Upper lobe of right lung (tissue), 1 donor: ENCODE measurements around the gene QRICH1. TPM values are rescaled to one million over a fixed set of nuclear protein-coding genes. Genes with fewer than 3 reads are reported as not detected.

Experiments used
- ATAC-seq: fragments of 200-7000 bp; cut with Tn5 transposase; one replicate; pipeline ENCODE4 v1.9.1; 2020; ENCODE audit warnings: mild to moderate bottlenecking, moderate library complexity
- DNase-seq: peaks from one replicate; pipeline ENCODE4 v3.0.0-alpha.2; 2020
- H3K27ac ChIP-seq: fragments of 200-600 bp; one replicate; pipeline ENCODE4 v1.8.0; 2022
- H3K27me3 ChIP-seq: fragments of 200-600 bp; one replicate; pipeline ENCODE4 v1.8.0; 2022; ENCODE audit warnings: mild to moderate bottlenecking
- H3K36me3 ChIP-seq: fragments of 200-600 bp; one replicate; pipeline ENCODE4 v1.8.0; 2022
- H3K4me1 ChIP-seq: fragments of 200-600 bp; one replicate; pipeline ENCODE4 v1.8.0; 2022
- H3K4me3 ChIP-seq: fragments of 200-600 bp; one replicate; pipeline ENCODE4 v1.8.0; 2022; ENCODE audit warnings: mild to moderate bottlenecking
- H3K9me3 ChIP-seq: fragments of 200-600 bp; one replicate; pipeline ENCODE4 v1.8.0; 2022
- intact Hi-C: fragments of 100-400 bp; cut with DNase I; formaldehyde crosslinking; loops from one replicate; pipeline ENCODE4 v1.11.0; 2022
- total RNA-seq: library from RNA; stranded (reverse); fragmentation: NEBNext Ultra II Directional; extraction: Animal tissue kit (Norgen Biotek cat#: 25700); gene quantifications from one replicate; pipeline ENCODE4 v1.2.1, GENCODE V29; 2021
- TF ChIP-seq, protein P1 (sequence below): fragments of 200-600 bp; IDR thresholded peaks from one replicate; pipeline ENCODE4 v1.8.0; 2022; ENCODE audit warnings: antibody characterized with exemption
- donor health status: DM: no; HTN: yes; CAD: no; lungs with severe emphysema.

The QRICH1 gene
- total RNA-seq, 1 donor from 2014 or later, result 83.9 TPM

DNA sequence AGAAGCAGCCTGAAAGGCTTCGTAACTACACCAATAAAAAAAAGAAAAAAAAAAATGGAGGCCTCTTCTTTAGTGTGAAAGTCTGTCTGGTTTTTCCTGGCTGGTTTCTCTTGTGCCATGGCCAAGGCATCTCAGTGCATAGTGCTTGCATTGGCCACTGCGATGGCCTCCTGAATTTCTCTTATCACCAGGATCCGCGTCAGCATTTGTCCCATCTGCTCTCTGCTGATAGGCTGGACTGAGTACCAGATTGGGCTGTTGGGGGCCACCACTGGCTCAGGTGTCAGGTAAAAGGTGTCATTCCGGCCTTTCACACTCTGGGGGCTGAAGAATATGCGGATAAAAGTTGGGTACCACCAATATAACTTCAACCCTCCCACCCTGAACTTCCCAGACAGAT is 63.5 kb downstream of the QRICH1 start:
- peaks cover 11% of the 10 kb centered on the region for H3K4me1 ChIP-seq
- peaks cover 72% of the 10 kb centered on the region for H3K36me3 ChIP-seq
- no peaks in the 10 kb centered on the region for H3K9me3 ChIP-seq
- intact Hi-C loops, result no loop called here
- DNase-seq (no peak), ATAC-seq (no peak)
- H3K27ac ChIP-seq, result no peak overlapping the region
- no peak overlapping the region for H3K4me3 ChIP-seq
- TF ChIP-seq, protein P1, sequence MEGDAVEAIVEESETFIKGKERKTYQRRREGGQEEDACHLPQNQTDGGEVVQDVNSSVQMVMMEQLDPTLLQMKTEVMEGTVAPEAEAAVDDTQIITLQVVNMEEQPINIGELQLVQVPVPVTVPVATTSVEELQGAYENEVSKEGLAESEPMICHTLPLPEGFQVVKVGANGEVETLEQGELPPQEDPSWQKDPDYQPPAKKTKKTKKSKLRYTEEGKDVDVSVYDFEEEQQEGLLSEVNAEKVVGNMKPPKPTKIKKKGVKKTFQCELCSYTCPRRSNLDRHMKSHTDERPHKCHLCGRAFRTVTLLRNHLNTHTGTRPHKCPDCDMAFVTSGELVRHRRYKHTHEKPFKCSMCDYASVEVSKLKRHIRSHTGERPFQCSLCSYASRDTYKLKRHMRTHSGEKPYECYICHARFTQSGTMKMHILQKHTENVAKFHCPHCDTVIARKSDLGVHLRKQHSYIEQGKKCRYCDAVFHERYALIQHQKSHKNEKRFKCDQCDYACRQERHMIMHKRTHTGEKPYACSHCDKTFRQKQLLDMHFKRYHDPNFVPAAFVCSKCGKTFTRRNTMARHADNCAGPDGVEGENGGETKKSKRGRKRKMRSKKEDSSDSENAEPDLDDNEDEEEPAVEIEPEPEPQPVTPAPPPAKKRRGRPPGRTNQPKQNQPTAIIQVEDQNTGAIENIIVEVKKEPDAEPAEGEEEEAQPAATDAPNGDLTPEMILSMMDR, result no peak
- H3K27me3 ChIP-seq, result no peaks in the 10 kb centered on the region

DNA sequence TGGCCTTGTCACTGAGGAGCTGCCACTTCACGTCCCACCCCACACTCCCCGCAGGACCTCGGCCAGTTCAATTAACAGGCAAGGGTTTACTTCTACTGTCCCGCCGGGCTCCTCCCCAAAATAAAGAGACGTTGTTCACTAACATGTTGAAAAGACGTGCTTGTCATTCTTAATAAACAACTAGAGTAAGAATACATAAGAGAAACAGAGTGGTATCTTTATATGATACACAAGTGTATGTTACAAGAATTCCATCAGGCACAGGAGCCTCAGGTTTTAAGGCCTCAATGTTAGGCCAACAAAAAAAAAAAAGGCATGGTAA is 64.3 kb downstream of the QRICH1 start:
- H3K27ac ChIP-seq, result peak overlapping the region; percentile 93
- H3K4me3 ChIP-seq, result peak overlapping the region; percentile 80
- ATAC-seq, result no peak
- H3K36me3 ChIP-seq, result peaks cover 73% of the 10 kb centered on the region
- no peak for DNase-seq
- no peaks in the 10 kb centered on the region for H3K9me3 ChIP-seq
- peaks cover 11% of the 10 kb centered on the region for H3K4me1 ChIP-seq
- H3K27me3 ChIP-seq, result no peaks in the 10 kb centered on the region
- TF ChIP-seq, protein P1, result no peak
- intact Hi-C loops, result no loop called here

DNA sequence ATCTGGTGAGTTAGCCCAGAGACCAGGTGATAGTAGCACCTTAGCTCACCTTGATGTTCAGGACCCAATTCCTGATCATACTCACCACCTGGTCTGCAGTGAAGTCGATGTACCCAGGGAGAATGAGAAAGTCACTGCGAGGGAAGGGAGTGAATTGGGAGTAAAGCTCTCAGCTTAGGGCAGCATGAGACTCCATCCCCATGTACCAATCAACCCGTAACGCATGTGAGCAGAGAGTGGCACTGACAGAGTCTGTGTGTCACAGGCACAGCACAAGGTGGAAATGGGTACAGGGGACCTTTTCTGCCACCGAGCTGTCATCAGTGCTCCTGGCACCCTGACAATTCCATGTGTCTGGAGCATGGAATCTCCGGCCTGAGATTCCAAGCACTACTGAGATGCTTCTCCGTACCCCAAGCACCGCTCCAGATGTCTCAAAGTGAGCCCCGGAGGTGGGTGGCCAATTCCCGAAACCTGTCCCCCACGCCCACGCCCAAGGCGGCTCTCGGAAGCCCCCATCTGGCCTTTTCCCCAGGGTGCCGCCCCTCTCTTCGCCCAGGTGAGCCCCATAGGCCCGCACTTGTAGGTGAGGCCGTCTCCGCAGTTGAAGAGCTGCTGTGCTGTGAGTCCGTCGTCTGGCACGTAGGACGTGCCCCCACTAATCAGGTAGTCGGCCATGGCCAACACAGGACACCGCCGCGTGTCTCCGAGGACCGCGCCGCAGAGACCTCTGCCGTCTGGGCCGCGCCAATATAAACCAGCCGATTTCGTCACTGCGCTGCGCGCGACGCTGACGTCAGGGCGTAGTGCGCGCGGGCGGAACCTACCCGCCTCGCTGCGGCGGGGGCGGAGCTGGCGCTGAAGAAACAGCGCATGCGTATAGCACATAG is 65.0 kb downstream of the QRICH1 start, which contains the start of gene IMPDH2:
Gene IMPDH2 (minus strand): TSS at position 726 of the 890 bp plus-strand sequence. CDS start 48 bp downstream, at position 678.
- Histone ChIP-seq H3K9me3 (no peaks in the 10 kb centered on the region), H3K36me3 (peaks cover 73% of the 10 kb centered on the region), H3K4me3 (peak within 1 kb of the TSS; percentile 80), H3K27me3 (no peaks in the 10 kb centered on the region), H3K4me1 (peaks cover 11% of the 10 kb centered on the region), H3K27ac (peak within 1 kb of the TSS; percentile 93)
- DNase-seq (peak; percentile 97), ATAC-seq (peak; percentile 96)
- TF ChIP-seq, protein P1, result no peak
- intact Hi-C loops, result no loop called here

DNA sequence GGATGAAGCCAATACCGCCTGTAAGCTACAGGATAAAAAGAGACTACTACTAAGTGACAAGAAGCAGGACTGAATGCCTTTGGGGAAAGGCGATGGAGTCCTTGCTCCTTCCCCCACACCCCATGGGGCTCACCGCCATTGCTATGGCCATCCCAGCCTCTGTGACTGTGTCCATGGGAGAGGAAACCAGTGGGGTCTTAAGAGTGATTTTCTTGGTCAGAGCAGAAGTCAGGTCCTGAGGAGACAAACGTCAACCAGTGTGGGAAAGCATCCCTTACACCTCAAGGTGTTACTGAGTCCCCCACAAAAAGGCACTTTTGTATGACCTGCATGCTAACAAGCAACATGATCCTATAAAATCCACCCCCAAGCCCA is 65.6 kb downstream of the QRICH1 start:
- DNase-seq (no peak), ATAC-seq (no peak)
- peaks cover 12% of the 10 kb centered on the region for H3K4me1 ChIP-seq
- H3K36me3 ChIP-seq, result peaks cover 74% of the 10 kb centered on the region
- no peaks in the 10 kb centered on the region for H3K9me3 ChIP-seq
- peak overlapping the region; percentile 93 for H3K27ac ChIP-seq
- TF ChIP-seq, protein P1, result no peak
- H3K4me3 ChIP-seq, result peak overlapping the region; percentile 80
- no peaks in the 10 kb centered on the region for H3K27me3 ChIP-seq
- intact Hi-C loops, result no loop called here

DNA sequence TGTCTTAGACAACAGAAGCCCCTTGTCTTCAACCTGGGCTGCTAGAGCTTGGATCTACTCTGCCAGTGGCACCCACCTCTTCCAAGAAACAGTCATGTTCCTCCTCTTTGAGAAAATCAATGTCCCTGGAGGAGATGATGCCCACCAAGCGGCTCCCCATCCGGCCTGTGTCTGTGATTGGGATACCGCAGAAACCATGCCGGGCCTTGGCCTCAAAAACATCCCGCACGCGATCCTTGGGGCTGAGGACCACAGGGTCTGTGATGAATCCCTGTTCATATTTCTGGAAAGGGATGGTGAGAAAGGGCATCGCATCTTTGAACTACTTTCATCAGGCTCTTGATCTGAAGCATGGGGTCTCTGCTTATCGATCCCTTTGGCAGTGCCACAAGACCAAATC is 66.2 kb downstream of the QRICH1 start:
- H3K27ac ChIP-seq, result peak overlapping the region; percentile 93
- TF ChIP-seq, protein P1, result no peak
- no peak overlapping the region for H3K4me3 ChIP-seq
- DNase-seq, result no peak
- H3K36me3 ChIP-seq, result peaks cover 72% of the 10 kb centered on the region
- intact Hi-C loops, result no loop called here
- no peaks in the 10 kb centered on the region for H3K9me3 ChIP-seq
- H3K4me1 ChIP-seq, result peaks cover 19% of the 10 kb centered on the region
- ATAC-seq, result no peak
- H3K27me3 ChIP-seq, result no peaks in the 10 kb centered on the region
